ENCODE data around the gene EFNA5. TPM values are rescaled to one million over a fixed set of nuclear protein-coding genes. Genes with fewer than 3 reads are reported as not detected.
"Not testable (repeated sequence)": the region's sequence is repeated elsewhere in the genome, so short reads cannot be mapped to it uniquely, and the experiment has no call there.

Gene EFNA5
- total and polyA plus RNA-seq, 4 donors = 0.14 to 0.93 (median 0.54) TPM

- WGBS = 83% methylated on average over 1 of the region's 1 CpG
- Histone ChIP-seq H3K9ac (ENCODE audit: low read depth in 1 of 2, low read length in 2 of 2) (no peak overlapping the region), H3K4me1 (ENCODE audit: control insufficient read depth in 4 of 4, insufficient read depth in 4 of 4, low read length in 3 of 4) (no peaks in the 10 kb centered on the region), H3K27me3 (ENCODE audit: control insufficient read depth in 4 of 4, insufficient read depth in 4 of 4, low read length in 3 of 4) (no peaks in the 10 kb centered on the region), H3K4me3 (ENCODE audit: low read depth in 1 of 3, low read length in 3 of 3) (no peak overlapping the region), H3K36me3 (ENCODE audit: control insufficient read depth in 4 of 4, insufficient read depth in 3 of 4, low read depth in 1 of 4, low read length in 3 of 4) (no peaks in the 10 kb centered on the region), H3K9me3 (ENCODE audit: control insufficient read depth in 4 of 4, low read length in 3 of 4) (no peaks in the 10 kb centered on the region), H3K27ac (ENCODE audit: low read depth in 1 of 2, low read length in 2 of 2) (no peak overlapping the region)
- no peak for DNase-seq (ENCODE audit: low spot score)
- TF ChIP-seq HNF4G (IDR thresholded peaks at IDR 0.05) (no peak), NR2F2 (IDR thresholded peaks at IDR 0.05) (no peak), MAX (IDR thresholded peaks at IDR 0.05) (no peak), RAD21 (IDR thresholded peaks at IDR 0.05) (no peak), FOXA2 (IDR thresholded peaks at IDR 0.05) (no peak)
Observed at GRCh38 chr5:107499776-107500175, 171.0 kb downstream of the EFNA5 start.

GRCh38 chr5:107499237-107499636, 171.5 kb downstream of the EFNA5 start:
- no peak overlapping the region for H3K27ac ChIP-seq (ENCODE audit: low read depth in 1 of 2, low read length in 2 of 2)
- H3K9ac ChIP-seq (ENCODE audit: low read depth in 1 of 2, low read length in 2 of 2) = no peak overlapping the region
- no peak overlapping the region for H3K4me3 ChIP-seq (ENCODE audit: low read depth in 1 of 3, low read length in 3 of 3)
- no peak for DNase-seq (ENCODE audit: low spot score)
- H3K4me1 ChIP-seq (ENCODE audit: control insufficient read depth in 4 of 4, insufficient read depth in 4 of 4, low read length in 3 of 4) = no peaks in the 10 kb centered on the region
- H3K9me3 ChIP-seq (ENCODE audit: control insufficient read depth in 4 of 4, low read length in 3 of 4) = no peaks in the 10 kb centered on the region
- H3K36me3 ChIP-seq (ENCODE audit: control insufficient read depth in 4 of 4, insufficient read depth in 3 of 4, low read depth in 1 of 4, low read length in 3 of 4) = no peaks in the 10 kb centered on the region
- no peaks in the 10 kb centered on the region for H3K27me3 ChIP-seq (ENCODE audit: control insufficient read depth in 4 of 4, insufficient read depth in 4 of 4, low read length in 3 of 4)
- 82% methylated on average over 1 of the region's 1 CpG for WGBS
- TF ChIP-seq FOXA2 (IDR thresholded peaks at IDR 0.05) (no peak), FOXA1 (IDR thresholded peaks at IDR 0.05) (no peak), RAD21 (IDR thresholded peaks at IDR 0.05) (no peak), ATF3 (IDR thresholded peaks at IDR 0.05) (no peak), HNF4G (IDR thresholded peaks at IDR 0.05) (no peak), RXRA (IDR thresholded peaks at IDR 0.05) (no peak), YY1 (IDR thresholded peaks at IDR 0.05) (no peak), EGR1 (IDR thresholded peaks at IDR 0.05; ENCODE audit: low read depth in 2 of 2) (no peak), JUND (IDR thresholded peaks at IDR 0.05) (no peak)

- Histone ChIP-seq H3K9ac (ENCODE audit: low read depth in 1 of 2, low read length in 2 of 2) (no peak overlapping the region), H3K27me3 (ENCODE audit: control insufficient read depth in 4 of 4, insufficient read depth in 4 of 4, low read length in 3 of 4) (no peaks in the 10 kb centered on the region), H3K36me3 (ENCODE audit: control insufficient read depth in 4 of 4, insufficient read depth in 3 of 4, low read depth in 1 of 4, low read length in 3 of 4) (no peaks in the 10 kb centered on the region), H3K9me3 (ENCODE audit: control insufficient read depth in 4 of 4, low read length in 3 of 4) (no peaks in the 10 kb centered on the region), H3K27ac (ENCODE audit: low read depth in 1 of 2, low read length in 2 of 2) (no peak overlapping the region), H3K4me1 (ENCODE audit: control insufficient read depth in 4 of 4, insufficient read depth in 4 of 4, low read length in 3 of 4) (no peaks in the 10 kb centered on the region), H3K4me3 (ENCODE audit: low read depth in 1 of 3, low read length in 3 of 3) (no peak overlapping the region)
- DNase-seq (ENCODE audit: low spot score) = no peak
- TF ChIP-seq HNF4A (conservative IDR thresholded peaks at IDR 0.05) = no peak
- no peak for TF ChIP-seq RAD21 (IDR thresholded peaks at IDR 0.05)
- no peak for TF ChIP-seq RXRA (IDR thresholded peaks at IDR 0.05)
- no peak for TF ChIP-seq JUND (IDR thresholded peaks at IDR 0.05)
- TF ChIP-seq SP1 (IDR thresholded peaks at IDR 0.05) = no peak
- TF ChIP-seq HNF4G (IDR thresholded peaks at IDR 0.05) = no peak
- WGBS = 90% methylated on average over 3 of the region's 3 CpGs
Observed at GRCh38 chr5:107496466-107496865, 174.3 kb downstream of the EFNA5 start.

GRCh38 chr5:107494129-107494528, 176.6 kb downstream of the EFNA5 start:
- not testable (repeated sequence) for H3K4me3 ChIP-seq (ENCODE audit: low read depth in 1 of 3, low read length in 3 of 3); H3K9me3 ChIP-seq (ENCODE audit: control insufficient read depth in 4 of 4, low read length in 3 of 4); H3K9ac ChIP-seq (ENCODE audit: low read depth in 1 of 2, low read length in 2 of 2); DNase-seq (ENCODE audit: low spot score); H3K27me3 ChIP-seq (ENCODE audit: control insufficient read depth in 4 of 4, insufficient read depth in 4 of 4, low read length in 3 of 4); H3K27ac ChIP-seq (ENCODE audit: low read depth in 1 of 2, low read length in 2 of 2); H3K4me1 ChIP-seq (ENCODE audit: control insufficient read depth in 4 of 4, insufficient read depth in 4 of 4, low read length in 3 of 4); H3K36me3 ChIP-seq (ENCODE audit: control insufficient read depth in 4 of 4, insufficient read depth in 3 of 4, low read depth in 1 of 4, low read length in 3 of 4)
- 90% methylated on average over 25 of the region's 25 CpGs for WGBS

Measured in liver (tissue), 9 donors.